Activated naive CD8-positive, alpha-beta T cell treated with anti-CD3 and anti-CD28 coated beads, Interleukin-2, amount 10 ng/mL, durations not matched to agents 7 days and 5 days (primary cell): ENCODE data around the gene FLRT1. TPM values are rescaled to one million over a fixed set of nuclear protein-coding genes. Genes with fewer than 3 reads are reported as not detected.
A peak's percentile ranks its signal among the peaks of the same experiment; 100 is the strongest.

Experiments used
- ATAC-seq: fragments of 150-1000 bp; cut with Tn5 transposase; one replicate; pipeline ENCODE4 v1.10.0; 2021; ENCODE audit warnings: low read depth, moderate library complexity
- POLR2A ChIA-PET: fragments of 350-600 bp; sonication (Branson Sonifier 250); formaldehyde crosslinking; loops from one replicate; lab custom pipeline; 2021; ENCODE audit warnings: antibody characterized with exemption; lab: Charles Lee
- DNase-seq: peaks from one replicate; pipeline ENCODE4 v3.0.0; 2021
- H3K27ac Mint-ChIP-seq: one replicate; pipeline ENCODE4 v1.8.0; 2022; ENCODE audit warnings: mild to moderate bottlenecking, mixed read lengths
- H3K27me3 Mint-ChIP-seq: one replicate; pipeline ENCODE4 v1.8.0; 2022; ENCODE audit warnings: mild to moderate bottlenecking, moderate library complexity, mixed read lengths
- H3K36me3 Mint-ChIP-seq: one replicate; pipeline ENCODE4 v1.8.0; 2021; ENCODE audit warnings: mild to moderate bottlenecking, mixed read lengths
- H3K4me1 Mint-ChIP-seq: one replicate; pipeline ENCODE4 v1.8.0; 2021; ENCODE audit warnings: mixed read lengths
- H3K4me3 Mint-ChIP-seq: one replicate; pipeline ENCODE4 v1.8.0; 2022; ENCODE audit warnings: mild to moderate bottlenecking, moderate library complexity, mixed read lengths
- H3K9me3 Mint-ChIP-seq: one replicate; pipeline ENCODE4 v1.8.0; 2021; ENCODE audit warnings: mixed read lengths
- total RNA-seq, 2 experiments: library from RNA; stranded (reverse); gene quantifications; one replicate each; pipeline ENCODE4 v1.2.3, GENCODE V29; 2021

The FLRT1 gene, protein sequence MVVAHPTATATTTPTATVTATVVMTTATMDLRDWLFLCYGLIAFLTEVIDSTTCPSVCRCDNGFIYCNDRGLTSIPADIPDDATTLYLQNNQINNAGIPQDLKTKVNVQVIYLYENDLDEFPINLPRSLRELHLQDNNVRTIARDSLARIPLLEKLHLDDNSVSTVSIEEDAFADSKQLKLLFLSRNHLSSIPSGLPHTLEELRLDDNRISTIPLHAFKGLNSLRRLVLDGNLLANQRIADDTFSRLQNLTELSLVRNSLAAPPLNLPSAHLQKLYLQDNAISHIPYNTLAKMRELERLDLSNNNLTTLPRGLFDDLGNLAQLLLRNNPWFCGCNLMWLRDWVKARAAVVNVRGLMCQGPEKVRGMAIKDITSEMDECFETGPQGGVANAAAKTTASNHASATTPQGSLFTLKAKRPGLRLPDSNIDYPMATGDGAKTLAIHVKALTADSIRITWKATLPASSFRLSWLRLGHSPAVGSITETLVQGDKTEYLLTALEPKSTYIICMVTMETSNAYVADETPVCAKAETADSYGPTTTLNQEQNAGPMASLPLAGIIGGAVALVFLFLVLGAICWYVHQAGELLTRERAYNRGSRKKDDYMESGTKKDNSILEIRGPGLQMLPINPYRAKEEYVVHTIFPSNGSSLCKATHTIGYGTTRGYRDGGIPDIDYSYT
- total RNA-seq, result not detected

DNA sequence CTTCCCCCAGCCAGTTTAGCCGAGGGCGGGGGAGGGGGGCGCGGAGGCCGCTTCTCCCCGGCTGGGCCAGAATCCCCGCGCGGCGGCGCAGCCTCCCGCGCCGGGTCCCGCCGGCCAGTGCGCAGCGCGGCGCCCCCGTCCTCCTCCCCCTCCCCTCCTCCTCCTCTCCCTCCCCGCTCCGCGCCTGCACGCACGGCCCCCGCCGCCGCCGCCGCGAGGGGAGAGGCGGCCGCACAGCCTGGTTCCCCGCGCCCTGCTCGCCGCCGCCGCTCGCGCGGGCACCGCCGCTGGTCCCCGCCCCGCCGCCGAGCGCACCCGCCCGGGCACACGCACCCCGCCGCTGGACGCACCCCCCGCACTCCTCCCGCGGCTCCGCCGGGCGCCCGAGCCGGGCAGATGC is at the start of gene FLRT1:
FLRT1 (plus strand) TSS at position 356 of the 400 bp plus-strand sequence. CDS start 80,337 bp downstream, outside the sequence.
- Mint-ChIP-seq H3K36me3 (no peaks in the 10 kb centered on the region), H3K27ac (no peak within 1 kb of the TSS), H3K4me3 (peak within 1 kb of the TSS; percentile 27), H3K4me1 (peaks cover 5% of the 10 kb centered on the region), H3K27me3 (peaks cover 34% of the 10 kb centered on the region), H3K9me3 (no peaks in the 10 kb centered on the region)
- POLR2A ChIA-PET, result no interaction called here
- DNase-seq (no peak), ATAC-seq (no peak)

GRCh38 chr11:63986156-63986931 is 49.4 kb upstream of the FLRT1 start, which contains the start of gene OTUB1:
Gene OTUB1, plus strand, starts transcription at chr11:63986438. Its CDS starts 19 bp downstream, at chr11:63986457.
- ATAC-seq (peak; percentile 84), DNase-seq (peak; percentile 88)
- peaks cover 25% of the 10 kb centered on the region for H3K4me1 Mint-ChIP-seq
- H3K9me3 Mint-ChIP-seq, result no peaks in the 10 kb centered on the region
- peaks cover 10% of the 10 kb centered on the region for H3K36me3 Mint-ChIP-seq
- POLR2A ChIA-PET, result interaction anchor here (0.7 to 1.6 kb wide), 12 partner anchors 9 to 199 kb away, joined by 3 to 10 read pairs (median 4); partner anchors contain the start of genes COX8A and STIP1
- H3K27ac Mint-ChIP-seq, result peak within 1 kb of the TSS; percentile 97
- no peaks in the 10 kb centered on the region for H3K27me3 Mint-ChIP-seq
- H3K4me3 Mint-ChIP-seq, result peak within 1 kb of the TSS; percentile 95

GRCh38 chr11:63986932-63987513 is 48.7 kb upstream of the FLRT1 start:
- peak overlapping the region; percentile 51 for H3K27ac Mint-ChIP-seq
- H3K4me3 Mint-ChIP-seq, result peak overlapping the region; percentile 95
- DNase-seq (no peak), ATAC-seq (no peak)
- no peaks in the 10 kb centered on the region for H3K27me3 Mint-ChIP-seq
- POLR2A ChIA-PET, result interaction anchor here (1.3 to 1.6 kb wide), 2 partner anchors 13 to 25 kb away, joined by 4 to 5 read pairs; partner anchors contain the start of gene COX8A
- peaks cover 13% of the 10 kb centered on the region for H3K36me3 Mint-ChIP-seq
- H3K9me3 Mint-ChIP-seq, result no peaks in the 10 kb centered on the region
- peaks cover 28% of the 10 kb centered on the region for H3K4me1 Mint-ChIP-seq

GRCh38 chr11:63991558-63991957 is 44.2 kb upstream of the FLRT1 start:
- no peak overlapping the region for H3K4me3 Mint-ChIP-seq
- no peak for ATAC-seq
- H3K36me3 Mint-ChIP-seq, result peaks cover 21% of the 10 kb centered on the region
- no peaks in the 10 kb centered on the region for H3K27me3 Mint-ChIP-seq
- POLR2A ChIA-PET, result no interaction called here
- peaks cover 21% of the 10 kb centered on the region for H3K4me1 Mint-ChIP-seq
- no peak for DNase-seq
- H3K27ac Mint-ChIP-seq, result no peak overlapping the region
- H3K9me3 Mint-ChIP-seq, result no peaks in the 10 kb centered on the region

GRCh38 chr11:63993100-63993499 is 42.6 kb upstream of the FLRT1 start:
- Mint-ChIP-seq H3K36me3 (peaks cover 22% of the 10 kb centered on the region), H3K9me3 (no peaks in the 10 kb centered on the region), H3K27ac (no peak overlapping the region), H3K27me3 (no peaks in the 10 kb centered on the region), H3K4me1 (peaks cover 16% of the 10 kb centered on the region), H3K4me3 (no peak overlapping the region)
- POLR2A ChIA-PET, result no interaction called here
- no peak for DNase-seq
- ATAC-seq, result no peak

DNA sequence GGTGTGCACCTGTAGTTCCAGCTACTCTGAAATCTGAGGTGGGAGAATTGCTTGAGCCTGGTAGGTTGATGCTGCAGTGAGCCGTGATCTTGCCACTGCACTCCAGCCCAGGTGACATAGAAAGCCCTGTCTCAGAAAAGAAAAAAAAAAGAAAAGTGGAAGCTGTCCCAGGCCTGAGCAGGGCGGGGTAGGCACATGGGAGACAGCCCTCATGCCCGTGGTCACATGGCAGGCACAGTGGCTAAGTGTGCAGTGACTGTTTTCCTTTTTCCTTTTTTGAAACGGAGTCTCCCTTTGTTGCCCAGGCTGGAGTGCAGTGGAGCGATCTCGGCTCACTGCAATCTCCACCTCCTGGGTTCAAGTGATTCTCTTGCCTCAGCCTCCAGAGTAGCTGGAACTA is 41.7 kb upstream of the FLRT1 start:
- peaks cover 14% of the 10 kb centered on the region for H3K4me1 Mint-ChIP-seq
- POLR2A ChIA-PET, result interaction anchor here (0.5 to 2.5 kb wide), 2 partner anchors 8 to 312 kb away, joined by 3 to 7 read pairs; partner anchors contain the start of gene OTUB1

DNA sequence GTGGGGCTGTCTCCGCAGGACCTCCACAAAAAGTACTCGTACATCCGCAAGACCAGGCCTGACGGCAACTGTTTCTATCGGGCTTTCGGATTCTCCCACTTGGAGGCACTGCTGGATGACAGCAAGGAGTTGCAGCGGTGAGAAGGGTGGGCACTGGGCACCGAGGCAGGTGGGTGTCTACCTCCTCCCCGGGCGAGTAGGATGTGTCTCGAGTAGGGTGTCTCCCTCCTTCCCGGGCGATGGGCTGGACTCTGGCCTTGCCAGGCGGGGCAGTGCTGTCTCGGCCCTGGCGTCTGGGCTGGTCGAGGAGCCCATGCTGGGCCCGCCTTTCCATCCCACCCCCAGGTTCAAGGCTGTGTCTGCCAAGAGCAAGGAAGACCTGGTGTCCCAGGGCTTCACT is 39.2 kb upstream of the FLRT1 start:
- Mint-ChIP-seq H3K27ac (no peak overlapping the region), H3K4me3 (no peak overlapping the region), H3K4me1 (peaks cover 10% of the 10 kb centered on the region), H3K9me3 (no peaks in the 10 kb centered on the region), H3K27me3 (no peaks in the 10 kb centered on the region), H3K36me3 (peaks cover 18% of the 10 kb centered on the region)
- POLR2A ChIA-PET, result interaction anchor here (2.5 kb wide), 1 partner anchor 11 kb away, joined by 7 read pairs; the partner anchor contains the start of gene OTUB1
- no peak for ATAC-seq
- no peak for DNase-seq

More for the DNA sequence above, 41.7 kb upstream of the FLRT1 start:
- no peak overlapping the region for H3K4me3 Mint-ChIP-seq
- H3K9me3 Mint-ChIP-seq, result no peaks in the 10 kb centered on the region
- no peaks in the 10 kb centered on the region for H3K27me3 Mint-ChIP-seq
- peaks cover 19% of the 10 kb centered on the region for H3K36me3 Mint-ChIP-seq
- peak overlapping the region; percentile 30 for H3K27ac Mint-ChIP-seq
- no peak for ATAC-seq
- DNase-seq, result no peak

DNA sequence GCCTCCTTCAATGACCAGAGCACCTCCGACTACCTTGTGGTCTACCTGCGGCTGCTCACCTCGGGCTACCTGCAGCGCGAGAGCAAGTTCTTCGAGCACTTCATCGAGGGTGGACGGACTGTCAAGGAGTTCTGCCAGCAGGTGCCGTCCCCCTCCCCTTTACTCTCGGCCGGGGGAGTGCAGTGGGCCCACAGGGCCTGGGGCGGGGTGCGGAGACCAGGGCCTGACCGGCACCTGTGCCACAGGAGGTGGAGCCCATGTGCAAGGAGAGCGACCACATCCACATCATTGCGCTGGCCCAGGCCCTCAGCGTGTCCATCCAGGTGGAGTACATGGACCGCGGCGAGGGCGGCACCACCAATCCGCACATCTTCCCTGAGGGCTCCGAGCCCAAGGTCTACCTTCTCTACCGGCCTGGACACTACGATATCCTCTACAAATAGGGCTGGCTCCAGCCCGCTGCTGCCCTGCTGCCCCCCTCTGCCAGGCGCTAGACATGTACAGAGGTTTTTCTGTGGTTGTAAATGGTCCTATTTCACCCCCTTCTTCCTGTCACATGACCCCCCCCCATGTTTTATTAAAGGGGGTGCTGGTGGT is 38.5 kb upstream of the FLRT1 start:
- H3K9me3 Mint-ChIP-seq, result no peaks in the 10 kb centered on the region
- H3K27ac Mint-ChIP-seq, result no peak overlapping the region
- H3K4me3 Mint-ChIP-seq, result no peak overlapping the region
- DNase-seq, result no peak
- no peak for ATAC-seq
- POLR2A ChIA-PET, result no interaction called here
- no peaks in the 10 kb centered on the region for H3K27me3 Mint-ChIP-seq
- peaks cover 8% of the 10 kb centered on the region for H3K4me1 Mint-ChIP-seq
- peaks cover 15% of the 10 kb centered on the region for H3K36me3 Mint-ChIP-seq

DNA sequence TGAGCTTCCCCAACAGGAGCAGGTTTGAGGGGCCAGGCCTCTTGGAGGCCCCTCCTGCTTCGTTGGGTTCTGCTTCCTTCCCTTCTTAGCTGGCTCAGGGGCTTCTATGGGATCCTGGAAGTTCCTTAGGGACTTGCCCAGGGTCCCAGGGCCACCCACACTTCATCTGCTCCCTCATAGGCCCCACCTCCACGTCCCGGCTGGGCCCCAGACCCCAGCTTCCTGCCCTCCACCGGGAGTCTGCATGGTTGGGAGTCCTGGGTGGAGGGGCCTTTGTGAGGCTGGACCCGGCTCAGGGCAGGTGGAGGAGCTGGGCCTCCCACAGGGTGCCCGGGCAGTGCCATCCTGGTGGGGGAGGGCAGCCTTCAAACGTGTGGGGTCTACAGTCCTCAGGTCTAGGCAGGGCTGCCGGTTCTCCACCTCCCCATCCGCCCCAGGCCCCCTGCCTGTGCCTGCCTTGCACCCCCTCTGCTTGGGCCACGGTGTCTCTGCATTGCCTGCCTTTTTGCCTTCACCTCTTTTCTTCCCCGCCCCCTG is 37.9 kb upstream of the FLRT1 start:
- H3K9me3 Mint-ChIP-seq, result no peaks in the 10 kb centered on the region
- no peak overlapping the region for H3K4me3 Mint-ChIP-seq
- H3K27me3 Mint-ChIP-seq, result no peaks in the 10 kb centered on the region
- no peak overlapping the region for H3K27ac Mint-ChIP-seq
- POLR2A ChIA-PET, result no interaction called here
- no peak for DNase-seq
- ATAC-seq, result no peak
- peaks cover 7% of the 10 kb centered on the region for H3K4me1 Mint-ChIP-seq
- H3K36me3 Mint-ChIP-seq, result peaks cover 14% of the 10 kb centered on the region

GRCh38 chr11:63998558-63999348 is 37.0 kb upstream of the FLRT1 start:
- H3K4me3 Mint-ChIP-seq, result no peak overlapping the region
- no peaks in the 10 kb centered on the region for H3K9me3 Mint-ChIP-seq
- peaks cover 5% of the 10 kb centered on the region for H3K4me1 Mint-ChIP-seq
- no peaks in the 10 kb centered on the region for H3K27me3 Mint-ChIP-seq
- H3K27ac Mint-ChIP-seq, result peak overlapping the region; percentile 16
- no peak for ATAC-seq
- DNase-seq, result no peak
- peaks cover 11% of the 10 kb centered on the region for H3K36me3 Mint-ChIP-seq
- POLR2A ChIA-PET, result no interaction called here

DNA sequence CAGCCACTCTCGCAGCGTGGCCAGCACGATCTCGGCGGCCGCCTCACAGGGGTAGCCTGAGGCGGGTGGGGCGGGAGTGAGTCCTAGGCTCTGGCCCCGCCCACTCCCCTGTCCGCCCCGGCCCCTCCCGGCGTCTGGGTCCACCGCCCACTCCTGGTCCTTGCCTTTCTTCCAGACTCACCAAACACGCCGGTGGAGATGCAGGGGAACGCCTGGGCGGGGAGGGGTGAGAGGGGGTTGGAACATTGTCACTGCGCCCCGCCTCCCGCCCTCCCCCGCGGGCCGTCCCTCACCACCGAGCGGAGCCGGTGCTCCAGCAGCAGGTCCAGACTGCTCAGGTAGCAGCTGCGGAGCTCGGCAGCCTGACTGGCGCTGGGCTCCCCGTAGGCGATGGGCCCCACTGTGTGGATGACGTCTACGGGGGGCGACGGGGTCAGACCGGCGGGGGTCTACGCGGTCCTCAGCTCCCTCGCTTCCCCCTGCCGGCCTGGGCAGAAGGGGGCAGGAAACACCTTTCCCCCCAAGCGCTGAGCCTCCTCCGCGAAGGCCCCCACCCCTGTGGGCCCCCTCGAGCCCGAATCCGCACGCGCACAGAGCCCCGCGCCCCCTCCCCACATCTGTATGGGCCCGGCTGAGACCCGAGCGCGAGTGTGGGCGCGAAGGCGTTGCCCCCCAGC is 36.2 kb upstream of the FLRT1 start:
- Mint-ChIP-seq H3K4me1 (peaks cover 5% of the 10 kb centered on the region), H3K4me3 (no peak overlapping the region), H3K36me3 (peaks cover 10% of the 10 kb centered on the region), H3K27me3 (no peaks in the 10 kb centered on the region), H3K27ac (no peak overlapping the region), H3K9me3 (no peaks in the 10 kb centered on the region)
- DNase-seq, result peak; percentile 60
- POLR2A ChIA-PET, result interaction anchor here (0.9 to 1.7 kb wide), 5 partner anchors 11 to 227 kb away, joined by 3 to 8 read pairs (median 3); partner anchors contain the start of gene NUDT22
- peak; percentile 30 for ATAC-seq
